ENCODE measurements around the gene PCDHAC2. TPM values are rescaled to one million over a fixed set of nuclear protein-coding genes. Genes with fewer than 3 reads are reported as not detected.
A peak's percentile ranks its signal among the peaks of the same experiment; 100 is the strongest.

PCDHAC2 gene
- total RNA-seq, 1 experiment from 2014 or later = 3.4 TPM

- Histone ChIP-seq H3K4me1 (replicated peaks; ENCODE audit: insufficient read depth) (peaks cover 16% of the 10 kb centered on the region; the same call in 1 of the 2 replicates), H3K27ac (peak overlapping the region; percentile 69), H4K20me1 (ENCODE audit: insufficient read depth) (no peaks in the 10 kb centered on the region), H3K9me2 (ENCODE audit: insufficient read depth) (no peaks in the 10 kb centered on the region; the same call in 1 of the 2 replicates), H3K4me2 (no peak overlapping the region), H3K79me2 (ENCODE audit: low read depth) (no peaks in the 10 kb centered on the region), H3K36me3 (ENCODE audit: low read depth) (no peaks in the 10 kb centered on the region), H3K9me3 (ENCODE audit: insufficient read depth, low read depth) (no peaks in the 10 kb centered on the region), H3K27me3 (ENCODE audit: insufficient read depth, low read depth) (no peaks in the 10 kb centered on the region), H3F3A (ENCODE audit: insufficient read depth, low read depth) (peaks cover 9% of the 10 kb centered on the region; the same call in 1 of the 2 replicates), H3K4me3 (no peak overlapping the region), H2AFZ (no peak overlapping the region)
- CTCF ChIA-PET = no interaction called here
- intact Hi-C loops (cut with micrococcal nuclease; ENCODE audit: unreplicated experiment) = no loop called here
- no peak for DNase-seq
- TF ChIP-seq EZH2 (IDR thresholded peaks at IDR 0.05; ENCODE audit: low read depth) (no peak), CTCF (conservative IDR thresholded peaks at IDR 0.05) (no peak)
- POLR2A ChIA-PET (ENCODE audit: unreplicated experiment) = no interaction called here
- no TSS peak for BruUV-seq (replicated peaks)
Measured at GRCh38 chr5:141003031-141003430, 36.8 kb downstream of the PCDHAC2 start.

GRCh38 chr5:141003791-141004611 lies 37.7 kb downstream of the PCDHAC2 start:
- TSS peak; percentile 46 for BruUV-seq (replicated peaks)
- peaks cover 16% of the 10 kb centered on the region; the same call in 1 of the 2 replicates for H3K4me1 ChIP-seq (replicated peaks; ENCODE audit: insufficient read depth)
- no peak for TF ChIP-seq CTCF (conservative IDR thresholded peaks at IDR 0.05)
- no peak for TF ChIP-seq EZH2 (IDR thresholded peaks at IDR 0.05; ENCODE audit: low read depth)
- peak overlapping the region; percentile 73 for H3K27ac ChIP-seq
- H4K20me1 ChIP-seq (ENCODE audit: insufficient read depth) = no peaks in the 10 kb centered on the region
- no peaks in the 10 kb centered on the region; the same call in 1 of the 2 replicates for H3K9me2 ChIP-seq (ENCODE audit: insufficient read depth)
- intact Hi-C loops (cut with micrococcal nuclease; ENCODE audit: unreplicated experiment) = loop anchor here (1.0 to 2.0 kb wide), 4 partner anchors 16 to 615 kb away; partner anchors contain the start of genes DIAPH1 and PCDHAC2
- ChIA-PET POLR2A (ENCODE audit: unreplicated experiment) (interaction anchor here (0.5 to 1.0 kb wide), 6 partner anchors 15 to 763 kb away, joined by 3 to 13 read pairs (median 4); partner anchors contain the start of gene PCDHAC1), CTCF (interaction anchor here (0.6 to 1.2 kb wide), 4 partner anchors 36 to 956 kb away, joined by 3 to 12 read pairs (median 3); partner anchors contain the start of gene PCDHAC1)
- DNase-seq = peak; percentile 83 to 96
- no peaks in the 10 kb centered on the region for H3K27me3 ChIP-seq (ENCODE audit: insufficient read depth, low read depth)
- H2AFZ ChIP-seq = no peak overlapping the region
- H3F3A ChIP-seq (ENCODE audit: insufficient read depth, low read depth) = peaks cover 9% of the 10 kb centered on the region; the same call in 1 of the 2 replicates
- no peaks in the 10 kb centered on the region for H3K79me2 ChIP-seq (ENCODE audit: low read depth)
- peak overlapping the region; percentile 47; the same call in 1 of the 2 replicates for H3K4me2 ChIP-seq
- H3K9me3 ChIP-seq (ENCODE audit: insufficient read depth, low read depth) = no peaks in the 10 kb centered on the region
- no peak overlapping the region for H3K4me3 ChIP-seq
- no peaks in the 10 kb centered on the region for H3K36me3 ChIP-seq (ENCODE audit: low read depth)

GRCh38 chr5:141007791-141008190 lies 41.5 kb downstream of the PCDHAC2 start:
- POLR2A ChIA-PET (ENCODE audit: unreplicated experiment) = no interaction called here
- H2AFZ ChIP-seq = no peak overlapping the region
- CTCF ChIA-PET = no interaction called here

More at GRCh38 chr5:141007791-141008190, 41.5 kb downstream of the PCDHAC2 start:
- no peaks in the 10 kb centered on the region for H3K9me3 ChIP-seq (ENCODE audit: insufficient read depth, low read depth)
- H3K4me1 ChIP-seq (replicated peaks; ENCODE audit: insufficient read depth) = peaks cover 14% of the 10 kb centered on the region; the same call in 1 of the 2 replicates
- no peaks in the 10 kb centered on the region; the same call in 1 of the 2 replicates for H3K9me2 ChIP-seq (ENCODE audit: insufficient read depth)
- H3K4me3 ChIP-seq = no peak overlapping the region
- no peaks in the 10 kb centered on the region for H4K20me1 ChIP-seq (ENCODE audit: insufficient read depth)
- H3K27ac ChIP-seq = no peak overlapping the region
- no peaks in the 10 kb centered on the region for H3K79me2 ChIP-seq (ENCODE audit: low read depth)
- no peaks in the 10 kb centered on the region for H3K27me3 ChIP-seq (ENCODE audit: insufficient read depth, low read depth)
- no peak for TF ChIP-seq CTCF (conservative IDR thresholded peaks at IDR 0.05)
- H3K4me2 ChIP-seq = no peak overlapping the region
- DNase-seq = no peak
- intact Hi-C loops (cut with micrococcal nuclease; ENCODE audit: unreplicated experiment) = no loop called here
- peaks cover 9% of the 10 kb centered on the region; the same call in 1 of the 2 replicates for H3F3A ChIP-seq (ENCODE audit: insufficient read depth, low read depth)
- BruUV-seq (replicated peaks) = no TSS peak
- H3K36me3 ChIP-seq (ENCODE audit: low read depth) = no peaks in the 10 kb centered on the region

Data from PC-9 (cell line).